Type B pancreatic cell (in vitro differentiated cells): Measurements from ENCODE around the gene GDPGP1. TPM values are rescaled to one million over a fixed set of nuclear protein-coding genes. Genes with fewer than 3 reads are reported as not detected.

Experiments
- DNase-seq: peaks from one replicate; pipeline ENCODE4 v3.0.0; 2021; ENCODE audit warnings: mixed read lengths; ENCODE audit not compliant: unreplicated experiment; ENCODE audit errors: extremely low spot score
- H3K27ac Mint-ChIP-seq: 2 replicates; pipeline ENCODE4 v1.8.0; 2021; ENCODE audit warnings: mild to moderate bottlenecking, mixed read lengths
- H3K27me3 Mint-ChIP-seq: 2 replicates; pipeline ENCODE4 v1.8.0; 2021; ENCODE audit warnings: mixed read lengths
- H3K36me3 Mint-ChIP-seq: 2 replicates; pipeline ENCODE4 v1.8.0; 2021; ENCODE audit warnings: mixed read lengths
- H3K4me1 Mint-ChIP-seq: one replicate; pipeline ENCODE4 v1.8.0; 2021; ENCODE audit warnings: mixed read lengths; ENCODE audit not compliant: unreplicated experiment
- H3K4me3 Mint-ChIP-seq: 2 replicates; pipeline ENCODE4 v1.8.0; 2021; ENCODE audit warnings: mild to moderate bottlenecking, mixed read lengths
- H3K9me3 Mint-ChIP-seq: 2 replicates; pipeline ENCODE4 v1.8.0; 2021; ENCODE audit warnings: mixed read lengths
- total RNA-seq: library from RNA; stranded (reverse); gene quantifications from 2 replicates; pipeline ENCODE4 v1.2.1, GENCODE V29; 2021; ENCODE audit warnings: low replicate concordance
- TF ChIP-seq, protein P1 (sequence below): fragments of 200-600 bp; sonication (generic); conservative IDR thresholded peaks from 2 replicates; pipeline ENCODE4 v1.5.0; 2021; ENCODE audit warnings: antibody characterized with exemption, mild to moderate bottlenecking

The GDPGP1 gene
- total RNA-seq, 1 donor from 2014 or later = 6.1 TPM

DNA sequence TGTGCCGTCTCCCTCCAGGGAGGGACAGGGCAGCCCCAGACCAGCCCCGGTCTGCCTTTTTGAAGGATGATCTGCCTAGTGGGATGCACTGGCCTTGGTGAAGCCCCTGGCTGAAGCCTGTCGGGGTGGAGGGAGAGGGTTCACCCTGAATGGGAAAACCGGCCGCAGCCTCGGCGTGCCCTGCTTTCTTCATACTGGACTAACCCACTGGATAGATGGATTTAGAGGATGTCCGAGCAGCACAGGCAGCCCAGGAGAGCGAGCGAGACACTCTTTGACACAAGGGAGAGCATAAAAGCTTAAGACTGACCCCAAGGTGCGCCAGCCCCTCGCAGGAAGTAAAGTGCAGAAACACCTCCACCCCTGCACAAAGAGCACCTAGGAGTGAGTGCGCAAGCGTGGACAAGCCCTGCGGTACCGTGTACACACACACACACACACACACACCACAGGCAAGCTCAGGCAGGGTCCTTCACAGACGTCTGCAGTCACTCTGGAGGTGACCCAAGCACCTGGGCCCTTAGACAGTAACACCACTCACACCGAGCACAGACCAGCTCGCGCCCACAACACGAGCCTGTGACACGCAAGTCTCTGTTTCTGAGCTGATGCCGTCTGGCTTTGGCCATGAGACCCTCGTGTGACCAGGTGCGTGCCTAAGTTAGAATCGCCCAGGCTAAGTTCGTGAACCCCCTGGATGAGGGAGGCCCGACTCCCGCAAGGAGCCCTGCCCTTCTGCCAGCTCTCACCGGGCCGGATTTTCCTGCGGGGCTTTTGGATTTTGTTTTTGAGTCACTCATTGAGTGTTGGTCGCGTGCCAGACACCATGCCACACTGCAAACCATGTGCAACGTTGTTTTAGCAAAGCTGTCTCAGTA lies 21.5 kb upstream of the GDPGP1 start:
- H3K9me3 Mint-ChIP-seq = no peaks in the 10 kb centered on the region
- TF ChIP-seq, protein P1, sequence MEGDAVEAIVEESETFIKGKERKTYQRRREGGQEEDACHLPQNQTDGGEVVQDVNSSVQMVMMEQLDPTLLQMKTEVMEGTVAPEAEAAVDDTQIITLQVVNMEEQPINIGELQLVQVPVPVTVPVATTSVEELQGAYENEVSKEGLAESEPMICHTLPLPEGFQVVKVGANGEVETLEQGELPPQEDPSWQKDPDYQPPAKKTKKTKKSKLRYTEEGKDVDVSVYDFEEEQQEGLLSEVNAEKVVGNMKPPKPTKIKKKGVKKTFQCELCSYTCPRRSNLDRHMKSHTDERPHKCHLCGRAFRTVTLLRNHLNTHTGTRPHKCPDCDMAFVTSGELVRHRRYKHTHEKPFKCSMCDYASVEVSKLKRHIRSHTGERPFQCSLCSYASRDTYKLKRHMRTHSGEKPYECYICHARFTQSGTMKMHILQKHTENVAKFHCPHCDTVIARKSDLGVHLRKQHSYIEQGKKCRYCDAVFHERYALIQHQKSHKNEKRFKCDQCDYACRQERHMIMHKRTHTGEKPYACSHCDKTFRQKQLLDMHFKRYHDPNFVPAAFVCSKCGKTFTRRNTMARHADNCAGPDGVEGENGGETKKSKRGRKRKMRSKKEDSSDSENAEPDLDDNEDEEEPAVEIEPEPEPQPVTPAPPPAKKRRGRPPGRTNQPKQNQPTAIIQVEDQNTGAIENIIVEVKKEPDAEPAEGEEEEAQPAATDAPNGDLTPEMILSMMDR = no peak
- DNase-seq = no peak
- H3K36me3 Mint-ChIP-seq = peaks cover 3% of the 10 kb centered on the region
- H3K27ac Mint-ChIP-seq = peak overlapping the region; percentile 74
- H3K4me3 Mint-ChIP-seq = no peak overlapping the region
- H3K4me1 Mint-ChIP-seq = peaks cover 3% of the 10 kb centered on the region
- no peaks in the 10 kb centered on the region for H3K27me3 Mint-ChIP-seq

DNA sequence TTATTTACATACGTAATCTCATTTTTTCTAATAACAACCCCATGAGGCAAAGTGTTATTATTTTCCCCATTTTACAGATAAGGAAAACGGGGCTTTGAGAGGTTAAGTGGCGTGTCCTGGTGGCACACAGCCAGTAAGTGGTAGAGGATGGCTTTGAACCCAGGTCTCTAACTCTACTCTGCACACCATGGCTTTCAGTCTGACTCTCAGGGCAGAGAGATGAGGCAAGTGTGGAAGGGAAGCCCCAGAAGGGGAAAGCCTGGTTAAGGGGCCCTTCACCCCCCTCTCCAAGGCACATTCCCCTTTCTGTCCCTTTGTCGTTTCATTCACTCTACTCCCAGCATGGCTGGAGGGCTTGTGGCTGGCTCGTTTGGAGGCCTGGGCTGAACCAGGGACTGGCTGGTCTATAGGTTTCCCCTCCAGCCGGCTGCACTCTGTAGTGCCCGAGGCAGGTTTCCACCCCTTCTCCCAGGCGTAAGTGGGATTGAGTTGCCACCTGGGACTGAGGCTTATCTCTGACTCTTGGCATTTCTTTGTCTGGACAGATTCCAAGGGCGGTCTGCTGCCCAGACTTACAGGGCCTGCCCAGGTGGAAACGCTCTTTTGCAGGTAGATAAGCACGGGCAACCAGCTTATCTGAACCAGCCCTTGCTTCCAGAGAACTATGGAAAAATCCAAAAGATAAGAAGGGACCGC lies 20.7 kb upstream of the GDPGP1 start:
- H3K27ac Mint-ChIP-seq = peak overlapping the region; percentile 24
- H3K4me1 Mint-ChIP-seq = peaks cover 3% of the 10 kb centered on the region
- no peaks in the 10 kb centered on the region for H3K9me3 Mint-ChIP-seq
- H3K36me3 Mint-ChIP-seq = peaks cover 3% of the 10 kb centered on the region
- no peak for DNase-seq
- TF ChIP-seq, protein P1 = no peak
- no peaks in the 10 kb centered on the region for H3K27me3 Mint-ChIP-seq
- H3K4me3 Mint-ChIP-seq = no peak overlapping the region

DNA sequence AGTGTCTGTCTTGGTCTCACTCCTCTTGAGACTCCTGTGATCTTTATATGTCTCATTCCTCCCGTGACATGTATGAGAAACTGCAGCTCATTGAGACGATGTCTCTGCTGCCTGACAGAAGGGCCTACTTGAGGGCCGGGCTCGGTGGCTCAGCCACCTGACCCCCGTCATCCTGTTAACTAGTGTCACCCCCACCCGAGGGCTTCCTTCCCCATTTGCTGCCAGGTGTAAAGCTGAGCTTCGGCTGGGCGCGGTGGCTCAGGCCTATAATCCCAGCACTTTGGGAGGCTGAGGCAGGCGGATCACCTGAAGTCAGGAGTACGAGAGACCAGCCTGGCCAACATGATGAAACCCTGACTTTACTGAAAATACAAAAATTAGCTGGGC lies 20.2 kb upstream of the GDPGP1 start:
- DNase-seq = no peak
- Mint-ChIP-seq H3K27ac (peak overlapping the region; percentile 24), H3K4me3 (no peak overlapping the region), H3K36me3 (peaks cover 3% of the 10 kb centered on the region), H3K4me1 (peaks cover 6% of the 10 kb centered on the region), H3K9me3 (no peaks in the 10 kb centered on the region), H3K27me3 (no peaks in the 10 kb centered on the region)
- TF ChIP-seq, protein P1 = no peak

DNA sequence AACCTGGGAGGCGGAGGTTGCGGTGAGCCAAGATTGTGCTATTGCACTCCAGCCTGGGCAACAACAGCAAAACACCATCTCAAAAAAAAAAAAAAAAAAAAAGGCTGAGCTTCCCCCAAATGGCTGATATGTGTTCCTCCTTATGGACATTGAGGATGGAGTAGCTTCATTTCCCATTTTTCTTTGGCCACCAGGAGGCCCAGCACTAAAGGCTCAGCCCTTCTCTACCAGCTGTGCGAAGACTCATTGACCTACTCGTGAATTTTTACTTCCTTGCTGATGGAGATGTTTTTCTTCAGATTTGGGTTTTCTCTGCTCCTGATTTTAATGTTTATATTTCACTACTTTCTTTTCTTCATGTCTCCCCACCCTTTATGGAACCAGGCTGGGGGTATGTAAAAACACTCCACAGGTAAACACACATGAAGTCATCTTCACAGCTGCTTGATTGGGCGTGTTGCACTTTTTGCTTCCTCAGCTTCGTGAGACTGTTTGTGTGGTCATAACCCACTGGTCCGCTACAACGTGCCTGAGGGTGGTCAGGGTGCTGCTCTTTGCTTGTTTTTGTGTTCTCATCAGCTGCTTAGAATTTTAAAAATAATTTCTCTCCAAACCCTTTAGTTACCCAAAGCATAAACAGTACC lies 19.3 kb upstream of the GDPGP1 start:
- no peak overlapping the region for H3K4me3 Mint-ChIP-seq
- no peaks in the 10 kb centered on the region for H3K27me3 Mint-ChIP-seq
- H3K36me3 Mint-ChIP-seq = peaks cover 3% of the 10 kb centered on the region
- H3K9me3 Mint-ChIP-seq = no peaks in the 10 kb centered on the region
- peaks cover 11% of the 10 kb centered on the region for H3K4me1 Mint-ChIP-seq
- TF ChIP-seq, protein P1 = peak; percentile 57
- DNase-seq = no peak
- no peak overlapping the region for H3K27ac Mint-ChIP-seq

DNA sequence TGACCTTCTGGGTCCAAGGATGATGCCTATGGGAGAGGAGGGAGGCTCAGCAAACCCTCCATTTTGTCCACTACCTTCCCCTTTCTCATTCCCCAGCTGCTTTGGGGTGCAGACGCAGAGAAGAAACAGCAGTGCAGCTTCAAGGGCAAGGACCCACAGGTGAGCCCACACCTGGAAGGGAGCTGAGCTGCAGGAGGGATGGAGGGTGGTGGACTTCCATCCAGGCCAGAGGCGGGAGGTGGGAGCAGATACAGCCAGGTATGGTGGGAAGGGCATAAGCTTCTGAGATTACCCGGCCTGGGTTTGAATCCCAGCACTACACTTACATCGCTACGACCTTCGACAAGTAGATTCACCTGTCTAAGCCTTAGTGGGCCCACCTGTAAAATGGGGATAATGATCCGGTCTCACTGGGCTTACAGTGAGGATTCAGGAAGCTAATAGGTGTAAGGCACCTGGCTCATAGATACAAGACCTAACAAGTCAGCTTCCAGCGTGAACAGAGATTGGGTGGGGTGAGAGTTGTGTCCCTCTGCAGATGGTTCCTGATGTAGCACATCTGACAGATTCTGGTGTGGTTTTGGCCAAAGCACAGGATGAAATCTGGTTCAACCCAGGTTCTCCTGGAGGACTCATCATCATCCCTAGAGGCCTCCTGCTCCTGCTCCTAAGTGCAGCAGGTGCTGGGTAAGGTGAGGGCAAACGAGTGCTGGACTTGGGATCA lies 16.2 kb upstream of the GDPGP1 start:
- no peak for DNase-seq
- peaks cover 3% of the 10 kb centered on the region for H3K36me3 Mint-ChIP-seq
- no peaks in the 10 kb centered on the region for H3K9me3 Mint-ChIP-seq
- no peak overlapping the region for H3K4me3 Mint-ChIP-seq
- no peak overlapping the region for H3K27ac Mint-ChIP-seq
- TF ChIP-seq, protein P1 = no peak
- H3K27me3 Mint-ChIP-seq = no peaks in the 10 kb centered on the region
- H3K4me1 Mint-ChIP-seq = peaks cover 11% of the 10 kb centered on the region
